UCSD-AML1 (cell line): ENCODE results near the gene TAF7.
"Not testable (repeated sequence)": the region's sequence is repeated elsewhere in the genome, so short reads cannot be mapped to it uniquely, and the experiment has no call there.

Source experiments
- DNase-seq: peaks from one replicate; lab custom pipeline; 2025; ENCODE audit not compliant: unreplicated experiment; lab: John Stamatoyannopoulos, UW

Gene TAF7

GRCh38 chr5:141320225-141321169, at the start of gene TAF7:
TSS of gene TAF7 (minus strand) at chr5:141320784. CDS start at chr5:141320044, 740 bp downstream.
- DNase-seq, result peak; percentile 94

- no peak for DNase-seq
Measured at GRCh38 chr5:141366016-141366896, 45.7 kb upstream of the TAF7 start.

- no peak for DNase-seq
Measured at GRCh38 chr5:141363952-141364660, 43.5 kb upstream of the TAF7 start, which contains the start of gene PCDHGA5. TSS of gene PCDHGA5 (plus strand) at chr5:141364162. CDS start at chr5:141364331, 169 bp downstream.

GRCh38 chr5:141362719-141363118, 42.1 kb upstream of the TAF7 start:
- DNase-seq, result no peak

- no peak for DNase-seq
Measured at GRCh38 chr5:141360685-141361084, 40.1 kb upstream of the TAF7 start.

- DNase-seq, result peak; percentile 40
Measured at GRCh38 chr5:141359790-141360426, 39.3 kb upstream of the TAF7 start, which contains the start of gene PCDHGB2. TSS of gene PCDHGB2 (plus strand) at chr5:141359994. CDS start at chr5:141360136, 142 bp downstream.

- no peak for DNase-seq
Measured at GRCh38 chr5:141356950-141357349, 36.4 kb upstream of the TAF7 start.

- DNase-seq, result no peak
Measured at GRCh38 chr5:141356133-141356532, 35.5 kb upstream of the TAF7 start.

- no peak for DNase-seq
Measured at GRCh38 chr5:141355641-141356040, 35.1 kb upstream of the TAF7 start.

- no peak for DNase-seq
Measured at GRCh38 chr5:141354900-141355469, 34.4 kb upstream of the TAF7 start, which contains the start of gene PCDHGA4. TSS of gene PCDHGA4 (plus strand) at chr5:141355021. CDS start at chr5:141355108, 87 bp downstream.

GRCh38 chr5:141351591-141351990, 31.0 kb upstream of the TAF7 start:
- no peak for DNase-seq

GRCh38 chr5:141349917-141350619, 29.5 kb upstream of the TAF7 start, which contains the start of gene PCDHGB1:
TSS of gene PCDHGB1 (plus strand) at chr5:141350099. CDS start at chr5:141350261, 162 bp downstream.
- DNase-seq, result peak; percentile 16

GRCh38 chr5:141346017-141346416, 25.4 kb upstream of the TAF7 start:
- not testable (repeated sequence) for DNase-seq

GRCh38 chr5:141345327-141345726, 24.7 kb upstream of the TAF7 start:
- no peak for DNase-seq

GRCh38 chr5:141343953-141344463, 23.4 kb upstream of the TAF7 start:
- no peak for DNase-seq

- no peak for DNase-seq
Measured at GRCh38 chr5:141343242-141343952, 22.8 kb upstream of the TAF7 start, which contains the start of gene PCDHGA3. TSS of gene PCDHGA3 (plus strand) at chr5:141343829. CDS start at chr5:141344034, 205 bp downstream.

GRCh38 chr5:141342773-141343172, 22.2 kb upstream of the TAF7 start:
- no peak for DNase-seq

GRCh38 chr5:141340781-141341354, 20.3 kb upstream of the TAF7 start:
- not testable (repeated sequence) for DNase-seq
